ENCODE measurements around the gene ABCF1.

- no peak for TF ChIP-seq CTCF (IDR thresholded peaks at IDR 0.05)
- no peak for TF ChIP-seq POLR2A (IDR thresholded peaks at IDR 0.05)
These were observed 19.3 kb downstream of the ABCF1 start for GRCh38 chr6:30590509-30590908.

Data from uterus (tissue), 2 donors.